Activated T-helper 1 cell treated with Interleukin-2 at 50 U/mL for 16 hours (primary cell): ENCODE results near the gene KRT6A.
"Not testable (repeated sequence)": the region's sequence is repeated elsewhere in the genome, so short reads cannot be mapped to it uniquely, and the experiment has no call there.

ENCODE experiments used
- DNase-seq: peaks from one replicate; pipeline ENCODE4 v3.0.0-alpha.2; 2020; ENCODE audit warnings: low read depth

Gene KRT6A

DNA sequence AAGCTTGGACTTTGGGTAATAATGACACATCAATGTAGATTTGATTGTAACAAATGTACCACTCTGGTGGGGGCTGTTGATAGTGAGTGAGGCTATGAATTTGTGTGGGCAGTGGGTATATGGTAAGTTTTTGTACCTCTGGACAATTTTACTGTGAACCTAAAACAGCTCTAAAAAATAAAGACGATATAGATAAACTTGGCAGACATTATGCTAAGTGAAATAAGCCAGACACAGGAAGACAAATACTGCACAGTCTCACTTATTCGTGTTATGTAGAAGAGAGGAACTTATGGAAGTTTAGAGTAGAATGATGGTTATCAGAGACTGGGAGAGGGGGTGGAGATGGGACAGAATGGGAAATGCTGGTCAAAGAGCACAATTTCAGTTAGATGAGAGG is 28.2 kb downstream of the KRT6A start:
- DNase-seq: no peak

DNA sequence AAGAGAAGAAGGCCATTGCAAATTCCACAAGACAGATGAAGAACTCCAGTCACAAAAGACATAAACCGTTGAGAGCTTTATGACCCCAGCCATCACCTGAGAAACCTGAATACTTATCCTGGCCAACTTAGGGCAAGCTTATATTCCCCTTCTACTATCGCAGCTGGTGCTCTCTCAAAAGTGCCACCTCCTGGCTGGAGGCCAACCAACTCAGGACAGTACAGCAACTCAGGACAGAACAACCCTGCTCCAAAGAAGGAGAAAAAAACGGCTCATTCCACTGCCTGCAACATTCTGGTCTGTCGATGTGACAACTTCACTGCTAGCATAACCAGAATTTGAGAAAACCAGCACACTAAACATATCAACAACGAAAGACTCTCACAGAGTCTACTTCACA is 31.4 kb downstream of the KRT6A start:
- DNase-seq: no peak

DNA sequence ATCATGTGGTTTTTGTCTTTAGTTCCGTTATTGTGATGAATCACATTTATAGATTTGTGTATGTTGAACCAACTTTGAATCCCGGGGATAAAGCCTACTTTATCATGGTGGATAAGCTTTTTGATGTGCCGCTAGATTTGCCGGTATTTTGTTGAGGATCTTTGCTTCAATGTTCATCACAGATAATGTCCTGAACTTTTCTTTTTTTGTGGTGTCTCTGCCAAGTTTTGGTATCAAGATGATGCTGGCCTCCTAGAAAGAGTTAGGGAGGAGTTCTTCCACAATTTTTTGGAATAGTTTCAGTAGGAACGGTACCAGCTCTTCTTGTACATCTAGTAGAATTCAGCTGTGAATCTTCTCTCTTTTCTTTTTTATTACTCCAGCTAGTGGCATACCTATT is 34.2 kb downstream of the KRT6A start:
- no peak for DNase-seq

DNA sequence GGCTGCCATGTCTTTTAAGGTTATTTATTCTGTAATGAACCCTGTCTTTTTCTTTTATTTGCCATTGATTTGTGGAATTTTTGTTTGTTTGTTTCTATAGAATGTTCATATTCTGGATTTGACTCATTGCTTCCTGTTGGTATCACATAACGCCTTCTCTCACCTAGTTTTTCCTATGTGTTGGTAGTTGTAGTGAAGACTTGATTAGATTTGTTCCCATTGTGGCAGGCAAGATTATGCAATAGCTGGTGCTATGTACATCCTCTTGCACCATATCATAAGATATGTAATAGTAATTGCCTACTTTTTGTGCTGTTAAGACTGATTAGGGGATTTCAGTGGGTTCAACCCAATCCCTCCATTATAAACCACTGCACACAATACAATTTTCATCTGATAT is 37.2 kb downstream of the KRT6A start:
- DNase-seq: no peak

DNA sequence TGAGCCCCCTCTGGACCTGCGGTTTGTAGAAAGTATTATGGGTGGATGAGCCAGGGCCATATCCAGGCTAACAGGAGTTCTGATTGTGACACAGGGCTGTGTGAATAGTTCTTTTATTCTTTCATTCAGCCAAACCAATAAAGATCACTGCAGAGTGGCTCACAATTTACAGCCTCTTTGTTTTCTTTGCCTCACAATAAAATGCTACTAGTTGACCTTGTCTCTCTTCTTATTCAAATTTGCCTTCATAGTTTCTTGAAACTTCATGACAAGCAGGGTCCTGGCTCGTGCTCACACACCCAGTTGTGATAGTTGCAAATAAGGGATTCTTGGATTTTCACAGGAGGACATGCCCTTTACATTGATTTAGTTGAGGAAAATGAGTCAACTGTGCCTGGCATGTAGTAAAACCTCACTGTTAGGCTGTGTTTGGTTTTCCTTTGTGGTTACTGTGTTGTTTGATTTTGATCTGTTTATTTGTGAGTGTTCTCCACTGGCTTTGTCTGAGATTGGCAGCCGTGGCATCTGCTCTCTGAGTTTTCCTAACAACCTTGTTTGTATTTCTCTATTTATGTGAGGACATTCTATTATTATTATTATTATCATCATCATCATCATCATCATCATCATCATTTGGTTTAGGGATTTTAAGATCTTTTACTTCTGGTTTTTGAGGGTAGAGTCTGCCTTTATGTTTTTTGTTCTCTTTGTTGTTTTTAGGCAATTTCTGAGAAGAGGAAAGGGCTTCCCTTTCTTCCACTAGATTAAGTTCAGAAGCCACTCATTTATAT is 38.5 kb downstream of the KRT6A start:
- no peak for DNase-seq

DNA sequence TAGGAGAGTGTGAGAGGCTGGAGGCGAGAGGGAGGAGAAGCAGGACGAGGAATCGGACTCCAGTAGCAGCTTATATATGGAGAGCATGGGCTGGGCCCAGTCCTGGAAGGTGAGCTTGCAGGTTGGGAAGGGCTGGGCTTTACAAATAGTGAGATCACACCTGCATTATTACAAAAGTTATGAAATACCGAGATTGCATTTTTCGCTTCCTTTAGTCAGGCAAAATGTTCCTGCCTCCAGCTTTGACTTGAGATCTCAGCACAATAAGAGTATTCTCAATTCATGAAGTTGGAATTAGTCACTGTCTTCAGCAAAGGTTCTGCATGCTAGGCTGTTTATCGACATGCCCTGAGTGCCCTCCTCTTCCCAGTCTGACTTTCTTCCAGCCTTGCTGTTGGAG is 41.0 kb downstream of the KRT6A start, which contains the start of gene KRT6B:
KRT6B (minus strand) TSS at position 46 of the 400 bp plus-strand sequence. CDS start 68 bp downstream, outside the sequence.
- no peak for DNase-seq

DNA sequence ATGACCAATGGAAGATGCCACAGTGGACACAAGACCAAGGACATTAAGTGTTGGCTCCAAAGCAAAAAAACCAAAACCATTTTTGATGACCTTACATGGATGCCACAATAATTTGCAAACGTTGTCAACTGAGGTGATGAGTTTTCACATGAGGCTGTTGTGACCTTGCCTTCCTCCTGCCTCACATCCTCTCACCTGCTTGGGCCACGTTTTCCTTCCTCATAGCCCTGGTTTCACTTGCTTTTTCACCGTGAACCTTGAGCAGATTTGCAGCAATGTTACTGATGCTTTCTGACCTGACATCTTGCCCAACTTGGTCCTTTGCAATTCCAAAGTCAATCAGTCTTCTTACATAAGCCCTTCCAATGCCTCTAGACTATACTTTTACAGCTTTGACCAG is 44.8 kb downstream of the KRT6A start:
- no peak for DNase-seq

DNA sequence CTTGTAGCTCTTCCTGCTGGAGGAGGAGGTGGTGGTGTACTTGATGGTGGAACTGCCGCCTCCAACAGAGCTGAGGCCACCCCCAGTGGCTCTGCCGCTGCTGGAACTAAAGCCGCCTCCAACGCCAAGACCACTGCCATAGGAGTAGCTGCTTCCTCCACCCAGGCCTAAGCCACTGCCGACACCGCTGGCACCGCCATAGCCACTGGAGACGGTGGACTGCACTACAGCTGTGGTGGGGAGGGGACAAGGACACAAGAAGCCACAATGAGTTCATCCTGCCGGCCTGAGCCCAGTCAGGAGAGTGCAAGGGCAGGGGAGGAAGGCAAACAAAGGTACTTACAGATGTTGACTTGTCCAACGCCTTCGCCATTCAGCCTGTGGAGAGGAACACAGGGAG is 45.9 kb downstream of the KRT6A start:
- not testable (repeated sequence) for DNase-seq

DNA sequence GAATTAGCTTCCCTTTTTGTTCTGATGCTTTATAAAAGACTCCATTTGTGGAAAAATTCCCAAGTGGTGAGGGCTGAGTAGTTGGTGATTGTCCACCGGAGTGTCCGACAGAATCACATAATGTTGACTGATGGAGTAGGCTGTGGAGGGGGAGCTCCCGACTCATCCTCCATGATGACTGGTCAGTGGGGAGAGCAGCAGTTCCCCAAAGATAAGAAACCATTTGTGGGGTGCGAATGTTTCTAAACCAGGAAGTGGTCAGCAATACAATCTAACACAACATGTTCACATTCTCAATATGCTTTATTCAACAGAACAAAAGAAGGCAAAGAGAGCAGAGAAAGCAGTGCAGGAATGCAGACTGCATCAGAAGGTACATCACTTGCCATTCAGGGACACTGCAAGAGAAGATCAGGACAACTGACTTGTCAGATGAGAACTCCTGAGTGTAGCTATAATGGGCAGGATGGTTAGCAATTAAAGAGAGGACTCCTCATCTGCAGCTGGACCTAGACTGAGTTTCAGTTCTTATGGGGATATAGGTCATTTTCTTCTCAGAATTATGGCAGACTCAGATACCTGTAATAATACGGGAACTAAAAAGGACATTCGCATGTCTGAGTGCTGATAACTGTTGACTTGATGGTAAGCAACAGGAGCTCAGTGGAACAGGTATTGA is 46.6 kb downstream of the KRT6A start:
- no peak for DNase-seq

DNA sequence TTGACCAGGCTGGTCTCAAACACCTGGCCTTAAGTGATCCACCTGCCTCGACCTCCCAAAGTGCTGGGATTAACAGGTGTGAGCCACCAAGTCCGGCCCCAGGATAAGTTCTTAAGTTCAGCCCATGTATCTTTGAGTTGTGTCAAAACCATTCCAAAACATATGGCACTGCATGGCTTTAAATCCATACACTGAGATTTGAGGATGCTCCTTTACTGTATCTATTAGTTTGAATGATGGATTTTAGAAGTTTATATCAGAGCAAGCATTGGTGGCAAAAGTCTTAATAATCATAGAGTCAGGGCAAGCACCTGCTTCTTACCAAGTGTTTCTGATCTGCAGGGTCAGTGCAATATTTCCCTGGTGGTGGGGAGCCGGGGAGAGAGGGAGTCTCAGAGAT is 47.2 kb downstream of the KRT6A start:
- DNase-seq: no peak

DNA sequence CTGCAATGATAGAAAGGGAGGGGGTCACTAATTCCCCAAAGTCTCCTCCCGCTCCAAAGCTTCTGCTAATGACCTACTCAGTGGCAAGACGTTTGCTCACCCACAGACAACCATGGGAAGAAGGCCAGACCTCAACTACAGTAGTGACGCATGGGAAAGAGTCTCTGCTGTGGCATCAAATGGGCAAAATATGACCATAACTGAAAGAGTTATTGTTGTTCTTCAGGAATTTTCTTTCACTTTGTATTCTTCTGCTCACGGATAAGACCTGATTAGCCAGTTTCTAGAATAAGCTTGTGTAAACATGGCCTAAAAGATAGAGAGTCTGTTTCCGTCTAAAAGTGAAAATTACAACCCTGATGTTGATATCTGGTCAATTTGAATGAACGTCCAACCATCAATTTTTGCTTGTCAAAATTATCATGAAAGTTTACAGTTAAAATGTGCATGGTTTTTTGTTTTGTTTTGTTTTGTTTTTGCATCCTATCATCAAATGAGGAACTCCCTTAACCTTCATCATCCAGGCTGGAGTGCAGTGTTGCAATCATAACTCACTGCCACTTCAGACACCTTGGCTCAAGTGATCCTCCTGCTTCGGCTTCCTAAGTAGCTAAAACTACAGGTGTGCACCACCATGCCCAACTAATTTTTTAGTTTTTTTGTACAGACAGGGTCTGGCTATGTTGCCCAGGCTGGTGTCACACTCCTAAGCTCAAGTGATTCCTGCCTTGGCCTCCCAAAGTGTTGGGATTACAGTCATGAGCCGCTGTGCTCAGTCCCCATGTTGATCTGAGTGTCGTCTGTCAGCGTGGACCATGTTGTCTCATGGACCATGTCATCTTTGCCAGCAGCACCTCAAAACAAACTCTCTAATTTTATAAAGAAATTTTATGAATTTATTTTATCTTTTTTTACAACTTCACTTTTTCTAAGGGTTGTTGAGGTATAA is 48.1 kb downstream of the KRT6A start:
- no peak for DNase-seq

DNA sequence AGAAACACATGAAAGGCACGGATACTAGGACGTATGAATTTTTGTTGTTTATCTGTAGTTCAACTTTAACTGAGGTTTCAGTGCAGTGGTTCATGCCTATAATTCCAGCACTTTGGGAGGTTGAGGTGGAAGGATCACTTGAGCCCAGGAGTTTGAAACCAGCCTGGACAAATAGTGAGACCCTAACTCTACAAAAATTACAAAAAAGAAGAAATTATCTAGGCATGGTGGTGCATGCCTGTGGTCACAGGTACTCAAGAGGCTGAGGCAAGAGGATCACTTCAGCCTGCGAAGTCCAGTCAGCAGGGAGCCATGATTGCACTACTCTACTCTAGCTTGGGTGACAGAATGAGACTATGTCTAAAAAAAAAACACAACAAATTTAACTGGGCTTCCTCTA is 49.1 kb downstream of the KRT6A start:
- DNase-seq: no peak

DNA sequence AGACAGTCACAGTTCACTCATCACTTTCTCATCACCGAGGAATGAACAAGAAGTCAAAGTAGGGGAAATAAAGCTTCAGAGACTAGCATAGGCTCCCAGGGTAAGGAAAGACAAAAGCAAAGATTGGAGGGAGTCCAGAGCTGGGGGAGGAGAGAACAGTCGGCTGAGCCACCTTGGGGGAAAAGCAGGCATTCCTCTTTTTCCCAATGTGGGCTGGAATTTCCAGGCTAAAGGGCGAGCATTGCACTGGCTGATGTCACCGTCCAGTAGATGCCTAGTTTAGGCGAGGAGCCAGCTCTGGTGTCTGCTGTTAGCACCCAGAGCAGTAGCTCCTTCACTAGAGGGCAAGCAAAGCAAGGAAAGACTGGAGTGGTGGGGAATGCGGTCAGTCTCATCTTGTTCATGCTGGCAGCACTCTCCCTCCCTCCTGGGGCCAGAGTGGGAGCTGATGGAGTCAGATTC is 50.4 kb downstream of the KRT6A start:
- no peak for DNase-seq

DNA sequence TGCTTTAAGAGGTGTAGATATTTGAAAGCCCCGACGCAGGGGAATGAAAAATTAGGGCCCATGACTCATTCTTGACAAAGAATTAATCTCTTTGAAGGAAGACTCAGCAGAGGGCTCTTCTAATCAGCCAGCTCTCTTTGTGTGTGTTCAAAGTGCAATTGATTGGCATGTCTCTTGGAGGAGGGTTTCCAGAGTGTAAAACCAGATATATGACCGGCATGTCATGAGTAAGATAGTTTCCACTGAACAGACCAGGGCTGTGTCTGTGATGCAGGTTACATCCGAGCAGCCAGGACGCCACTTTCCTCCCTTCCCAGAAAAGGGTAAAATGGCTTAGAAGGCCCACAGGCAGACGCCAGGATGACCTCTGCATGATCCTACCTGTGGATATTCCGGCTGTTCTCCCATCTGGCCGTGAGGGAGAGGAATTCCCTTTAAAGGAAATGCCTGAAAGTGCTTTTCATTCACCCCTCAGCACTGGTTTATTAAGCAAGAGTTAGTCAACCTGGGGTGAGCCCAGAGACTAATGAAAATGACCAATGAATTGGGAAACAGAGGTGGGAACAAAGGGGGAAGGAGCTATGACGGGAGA is 51.6 kb downstream of the KRT6A start:
- no peak for DNase-seq

DNA sequence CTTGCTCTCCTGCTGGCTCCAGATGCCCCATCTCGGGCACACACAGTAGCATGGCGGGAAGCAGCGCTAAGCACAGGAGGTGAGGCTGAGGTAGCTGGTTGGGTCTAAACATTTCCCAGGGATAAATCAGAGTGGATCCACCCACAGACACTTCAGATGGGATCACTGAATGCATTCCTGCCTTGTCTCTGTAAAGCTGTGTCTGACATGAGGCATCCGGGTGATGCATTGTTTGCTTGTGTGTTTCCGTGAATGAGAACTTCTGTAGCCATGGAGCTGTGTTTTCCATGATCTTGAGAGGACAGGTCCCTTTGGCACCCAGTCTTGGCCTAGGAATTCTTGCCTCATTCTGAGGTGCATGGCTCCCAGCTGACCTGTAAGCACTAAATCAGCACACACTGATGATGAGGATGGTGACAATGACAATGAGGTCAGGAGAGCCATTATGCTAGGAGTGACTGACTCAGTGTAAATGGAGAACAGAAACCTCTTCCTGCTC is 52.2 kb downstream of the KRT6A start:
- DNase-seq: no peak

DNA sequence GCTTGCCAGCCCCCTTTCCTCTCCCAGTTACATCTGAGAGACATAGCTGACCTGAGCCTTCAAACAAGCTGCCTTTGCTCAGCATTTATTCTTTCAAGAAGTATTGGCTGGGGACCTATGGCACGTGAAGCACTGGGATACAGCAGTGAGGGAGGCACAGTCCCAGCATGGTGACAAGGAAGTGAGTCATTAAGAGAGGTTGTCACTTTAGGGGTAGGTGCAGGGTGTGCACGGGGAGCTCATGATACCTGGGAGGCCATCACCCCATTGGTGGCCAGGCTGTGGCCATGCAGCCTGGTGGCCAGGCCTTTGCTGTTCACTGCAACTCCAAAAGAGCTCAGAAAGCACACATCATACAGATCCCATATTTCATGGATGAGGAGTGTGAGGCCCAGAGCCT is 53.2 kb downstream of the KRT6A start:
- DNase-seq: no peak

DNA sequence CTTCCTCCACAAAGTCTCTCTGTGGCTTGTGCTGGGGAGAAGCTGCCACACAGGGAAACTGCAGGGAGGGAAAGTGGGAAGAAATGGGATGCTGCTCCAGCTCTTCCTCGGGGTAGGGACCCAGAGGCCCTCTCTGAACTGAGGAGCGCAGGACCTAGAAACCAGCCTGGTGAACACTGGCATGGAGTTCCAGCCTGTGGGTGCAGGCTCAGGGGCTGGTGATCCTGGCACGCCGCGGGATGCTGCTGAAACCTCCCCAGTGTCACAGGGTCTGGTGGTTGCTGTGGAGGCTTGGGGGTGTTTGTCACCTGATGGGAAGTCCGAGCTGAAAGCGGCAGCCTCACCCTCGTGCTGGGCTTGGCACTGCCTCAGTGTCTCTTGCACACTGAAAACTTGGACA is 53.6 kb downstream of the KRT6A start:
- DNase-seq: no peak

DNA sequence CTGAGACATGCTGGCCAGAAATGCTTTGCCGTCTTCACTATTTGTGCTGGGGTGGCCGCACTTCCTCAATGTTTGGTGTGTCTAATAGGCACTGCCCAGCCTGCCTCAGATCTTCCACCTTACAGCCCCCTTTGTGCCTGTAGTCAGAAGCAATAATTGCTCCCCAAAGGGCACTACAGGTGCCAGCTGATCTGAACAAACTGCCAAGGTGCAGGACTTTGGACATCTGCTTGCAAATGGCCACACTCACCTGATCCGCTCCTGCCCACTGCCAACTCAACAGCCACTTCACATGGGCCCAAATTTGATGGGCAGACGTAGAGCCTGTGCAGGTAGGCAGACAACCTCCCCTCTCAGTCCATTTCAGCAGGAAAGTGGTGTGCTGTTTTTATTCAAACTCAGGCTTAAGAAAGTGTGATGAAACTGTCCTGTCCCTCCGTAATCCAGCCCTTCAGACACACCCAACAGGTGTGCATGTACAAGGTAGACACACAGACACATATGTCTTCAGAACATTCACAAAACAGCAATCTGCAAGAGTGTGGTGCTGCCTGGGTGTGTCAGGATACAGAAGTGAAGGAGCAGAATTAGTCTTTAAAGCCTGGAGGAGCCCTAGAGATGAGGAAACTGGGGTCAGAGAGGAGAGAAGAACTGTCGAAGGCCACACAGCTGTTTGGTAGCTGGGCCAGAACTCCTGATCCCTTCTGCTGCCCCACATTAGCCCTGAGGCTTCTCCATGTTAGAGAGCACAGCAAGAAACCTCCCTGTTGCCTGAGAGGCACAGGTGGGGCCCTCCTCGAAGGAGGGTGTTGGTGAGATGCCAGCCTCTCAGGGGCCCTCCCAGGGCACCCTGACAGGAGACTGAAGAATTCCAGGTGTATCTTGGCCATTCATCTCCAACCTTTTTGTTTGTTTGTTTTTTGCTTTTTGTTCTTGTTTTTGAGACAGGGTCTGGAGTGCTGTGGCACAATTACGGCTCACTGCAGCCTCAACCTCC is 54.5 kb downstream of the KRT6A start:
- no peak for DNase-seq

DNA sequence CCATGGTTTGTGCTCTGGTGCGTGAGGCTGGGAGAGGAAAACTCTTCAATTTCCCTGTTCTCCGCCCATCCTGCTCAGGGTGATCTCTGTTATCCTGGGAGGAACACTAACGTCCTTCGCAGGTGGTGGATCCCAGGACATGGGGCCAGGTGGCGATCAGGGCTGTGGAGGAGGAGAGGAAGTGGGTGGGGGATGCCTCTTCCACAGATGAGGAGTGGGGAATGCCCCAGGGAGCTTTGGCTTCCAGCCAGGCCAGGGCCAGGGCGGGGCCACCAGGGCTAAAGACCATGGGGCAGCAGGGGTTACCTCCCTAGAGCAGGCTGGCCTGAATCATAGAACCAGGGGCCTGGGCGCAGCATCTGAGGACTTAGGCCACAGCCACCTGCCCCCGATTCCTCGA is 55.5 kb downstream of the KRT6A start:
- DNase-seq: no peak
